ENCODE data around the gene DCP1B.

The DCP1B gene

GRCh38 chr12:1993871-1994371 lies 10.3 kb downstream of the DCP1B start:
- H3K4me1 ChIP-seq (ENCODE audit: control insufficient read depth, insufficient read depth, low read length) = peaks cover 22% of the 10 kb centered on the region
- peak overlapping the region; percentile 57 for H3K4me3 ChIP-seq (ENCODE audit: low read length)
- peaks cover 51% of the 10 kb centered on the region for H3K36me3 ChIP-seq (ENCODE audit: control insufficient read depth, insufficient read depth, low read length, severe bottlenecking)
- peak overlapping the region; percentile 58 for H3K9ac ChIP-seq (ENCODE audit: low read length)
- DNase-seq (ENCODE audit: low read depth) = peak; percentile 57
- no peaks in the 10 kb centered on the region for H3K9me3 ChIP-seq (ENCODE audit: control insufficient read depth, low read length)
- no peaks in the 10 kb centered on the region for H3K27me3 ChIP-seq (replicated peaks; ENCODE audit: control insufficient read depth, insufficient read depth, low read length)

GRCh38 chr12:1993341-1993740 lies 10.9 kb downstream of the DCP1B start:
- Histone ChIP-seq H3K9me3 (ENCODE audit: control insufficient read depth, low read length) (no peaks in the 10 kb centered on the region), H3K4me3 (ENCODE audit: low read length) (no peak overlapping the region), H3K4me1 (ENCODE audit: control insufficient read depth, insufficient read depth, low read length) (peaks cover 22% of the 10 kb centered on the region), H3K36me3 (ENCODE audit: control insufficient read depth, insufficient read depth, low read length, severe bottlenecking) (peaks cover 53% of the 10 kb centered on the region), H3K27me3 (replicated peaks; ENCODE audit: control insufficient read depth, insufficient read depth, low read length) (no peaks in the 10 kb centered on the region), H3K9ac (ENCODE audit: low read length) (no peak overlapping the region)
- peak; percentile 85 for DNase-seq (ENCODE audit: low read depth)

- DNase-seq (ENCODE audit: low read depth) = no peak
- Histone ChIP-seq H3K36me3 (ENCODE audit: control insufficient read depth, insufficient read depth, low read length, severe bottlenecking) (peaks cover 59% of the 10 kb centered on the region), H3K4me1 (ENCODE audit: control insufficient read depth, insufficient read depth, low read length) (peaks cover 22% of the 10 kb centered on the region)
These were observed 11.5 kb downstream of the DCP1B start for GRCh38 chr12:1992732-1993131.

DNA sequence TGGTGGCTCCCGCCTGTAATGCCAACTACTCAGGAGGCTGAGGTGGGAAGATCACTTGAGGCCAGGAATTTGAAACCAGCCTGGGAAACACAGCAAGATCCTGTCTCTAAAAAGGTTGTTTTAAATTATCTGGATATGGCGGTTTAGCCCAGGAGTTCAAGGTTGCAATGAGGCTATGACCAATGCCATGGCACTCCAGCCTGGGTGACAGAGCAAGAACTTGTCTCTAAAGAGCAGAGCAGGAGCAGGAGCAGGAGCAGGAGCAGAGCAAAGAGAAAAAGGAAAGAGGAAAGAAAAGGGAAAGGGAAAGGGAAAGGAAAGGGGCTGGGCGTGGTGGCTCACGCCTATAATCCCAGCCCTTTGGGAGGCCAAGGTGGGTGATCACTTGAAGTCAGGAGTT lies 15.1 kb downstream of the DCP1B start:
- peaks cover 14% of the 10 kb centered on the region for H3K4me1 ChIP-seq (ENCODE audit: control insufficient read depth, insufficient read depth, low read length)
- no peak for DNase-seq (ENCODE audit: low read depth)
- H3K36me3 ChIP-seq (ENCODE audit: control insufficient read depth, insufficient read depth, low read length, severe bottlenecking) = peaks cover 80% of the 10 kb centered on the region
- H3K27me3 ChIP-seq (replicated peaks; ENCODE audit: control insufficient read depth, insufficient read depth, low read length) = no peaks in the 10 kb centered on the region
- H3K9me3 ChIP-seq (ENCODE audit: control insufficient read depth, low read length) = peaks cover 29% of the 10 kb centered on the region
- H3K9ac ChIP-seq (ENCODE audit: low read length) = no peak overlapping the region
- no peak overlapping the region for H3K4me3 ChIP-seq (ENCODE audit: low read length)

More at GRCh38 chr12:1992732-1993131, 11.5 kb downstream of the DCP1B start:
- H3K4me3 ChIP-seq (ENCODE audit: low read length) = no peak overlapping the region
- no peak overlapping the region for H3K9ac ChIP-seq (ENCODE audit: low read length)
- H3K9me3 ChIP-seq (ENCODE audit: control insufficient read depth, low read length) = peaks cover 2% of the 10 kb centered on the region
- H3K27me3 ChIP-seq (replicated peaks; ENCODE audit: control insufficient read depth, insufficient read depth, low read length) = no peaks in the 10 kb centered on the region

- no peak for DNase-seq (ENCODE audit: low read depth)
- Histone ChIP-seq H3K4me1 (ENCODE audit: control insufficient read depth, insufficient read depth, low read length) (no peaks in the 10 kb centered on the region), H3K9me3 (ENCODE audit: control insufficient read depth, low read length) (peaks cover 40% of the 10 kb centered on the region), H3K4me3 (ENCODE audit: low read length) (peak overlapping the region; percentile 55), H3K9ac (ENCODE audit: low read length) (no peak overlapping the region), H3K27me3 (replicated peaks; ENCODE audit: control insufficient read depth, insufficient read depth, low read length) (no peaks in the 10 kb centered on the region), H3K36me3 (ENCODE audit: control insufficient read depth, insufficient read depth, low read length, severe bottlenecking) (peaks cover 58% of the 10 kb centered on the region)
These were observed 19.5 kb downstream of the DCP1B start for GRCh38 chr12:1984759-1985158.

- no peaks in the 10 kb centered on the region for H3K27me3 ChIP-seq (replicated peaks; ENCODE audit: control insufficient read depth, insufficient read depth, low read length)
- no peak overlapping the region for H3K9ac ChIP-seq (ENCODE audit: low read length)
- no peak for DNase-seq (ENCODE audit: low read depth)
- H3K9me3 ChIP-seq (ENCODE audit: control insufficient read depth, low read length) = peaks cover 23% of the 10 kb centered on the region
- no peak overlapping the region for H3K4me3 ChIP-seq (ENCODE audit: low read length)
- H3K4me1 ChIP-seq (ENCODE audit: control insufficient read depth, insufficient read depth, low read length) = peaks cover 34% of the 10 kb centered on the region
- H3K36me3 ChIP-seq (ENCODE audit: control insufficient read depth, insufficient read depth, low read length, severe bottlenecking) = peaks cover 17% of the 10 kb centered on the region
These were observed 24.0 kb downstream of the DCP1B start for GRCh38 chr12:1980282-1980681.

- Histone ChIP-seq H3K9ac (ENCODE audit: low read length) (no peak overlapping the region), H3K4me3 (ENCODE audit: low read length) (peak overlapping the region; percentile 12), H3K27me3 (replicated peaks; ENCODE audit: control insufficient read depth, insufficient read depth, low read length) (no peaks in the 10 kb centered on the region), H3K4me1 (ENCODE audit: control insufficient read depth, insufficient read depth, low read length) (peaks cover 50% of the 10 kb centered on the region), H3K9me3 (ENCODE audit: control insufficient read depth, low read length) (peaks cover 3% of the 10 kb centered on the region), H3K36me3 (ENCODE audit: control insufficient read depth, insufficient read depth, low read length, severe bottlenecking) (peaks cover under 1% of the 10 kb centered on the region)
- DNase-seq (ENCODE audit: low read depth) = peak; percentile 79
These were observed 26.0 kb downstream of the DCP1B start for GRCh38 chr12:1978078-1978862.

DNA sequence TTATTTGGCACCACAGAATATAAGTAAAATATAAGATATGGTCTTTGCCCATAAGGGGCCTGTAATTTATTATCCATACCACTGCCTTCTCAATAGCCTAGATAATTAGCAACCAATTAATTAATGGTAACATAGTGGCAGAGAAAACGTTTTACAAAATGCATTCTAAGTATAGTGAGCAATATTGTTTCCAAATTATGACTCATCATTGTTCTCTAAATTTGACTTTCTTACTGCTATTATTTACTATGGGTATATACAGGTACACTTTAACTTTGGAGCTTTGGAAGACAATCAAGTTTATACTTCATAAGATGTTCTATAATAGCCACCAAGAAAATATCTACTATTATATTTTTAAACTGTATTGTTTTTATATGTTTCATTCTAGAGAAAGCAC lies 26.7 kb downstream of the DCP1B start:
- Histone ChIP-seq H3K9me3 (ENCODE audit: control insufficient read depth, low read length) (no peaks in the 10 kb centered on the region), H3K9ac (ENCODE audit: low read length) (no peak overlapping the region), H3K36me3 (ENCODE audit: control insufficient read depth, insufficient read depth, low read length, severe bottlenecking) (no peaks in the 10 kb centered on the region), H3K4me1 (ENCODE audit: control insufficient read depth, insufficient read depth, low read length) (peaks cover 57% of the 10 kb centered on the region), H3K4me3 (ENCODE audit: low read length) (peak overlapping the region; percentile 12), H3K27me3 (replicated peaks; ENCODE audit: control insufficient read depth, insufficient read depth, low read length) (no peaks in the 10 kb centered on the region)
- DNase-seq (ENCODE audit: low read depth) = no peak

DNA sequence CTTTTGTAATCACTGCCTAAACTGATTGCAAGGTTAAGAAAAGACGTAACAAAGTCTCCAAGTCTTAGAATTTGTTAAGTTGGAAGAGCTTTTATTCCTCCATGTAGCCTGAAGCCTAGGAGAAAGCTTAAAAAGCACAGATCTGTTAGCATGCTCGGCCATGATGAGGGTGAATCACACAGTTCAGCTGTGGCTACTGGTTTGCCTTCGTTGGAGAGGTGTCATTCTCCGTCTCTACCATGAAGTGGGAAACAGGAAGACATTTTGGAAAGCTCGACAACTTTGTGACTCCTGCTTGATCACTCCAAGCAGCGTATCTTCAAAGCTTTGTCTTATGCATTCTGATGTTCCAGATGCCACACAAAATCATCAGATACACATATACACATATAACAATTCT lies 27.1 kb downstream of the DCP1B start:
- no peak overlapping the region for H3K4me3 ChIP-seq (ENCODE audit: low read length)
- no peaks in the 10 kb centered on the region for H3K36me3 ChIP-seq (ENCODE audit: control insufficient read depth, insufficient read depth, low read length, severe bottlenecking)
- H3K9ac ChIP-seq (ENCODE audit: low read length) = no peak overlapping the region
- no peak for DNase-seq (ENCODE audit: low read depth)
- no peaks in the 10 kb centered on the region for H3K9me3 ChIP-seq (ENCODE audit: control insufficient read depth, low read length)
- no peaks in the 10 kb centered on the region for H3K27me3 ChIP-seq (replicated peaks; ENCODE audit: control insufficient read depth, insufficient read depth, low read length)
- H3K4me1 ChIP-seq (ENCODE audit: control insufficient read depth, insufficient read depth, low read length) = peaks cover 62% of the 10 kb centered on the region

DNA sequence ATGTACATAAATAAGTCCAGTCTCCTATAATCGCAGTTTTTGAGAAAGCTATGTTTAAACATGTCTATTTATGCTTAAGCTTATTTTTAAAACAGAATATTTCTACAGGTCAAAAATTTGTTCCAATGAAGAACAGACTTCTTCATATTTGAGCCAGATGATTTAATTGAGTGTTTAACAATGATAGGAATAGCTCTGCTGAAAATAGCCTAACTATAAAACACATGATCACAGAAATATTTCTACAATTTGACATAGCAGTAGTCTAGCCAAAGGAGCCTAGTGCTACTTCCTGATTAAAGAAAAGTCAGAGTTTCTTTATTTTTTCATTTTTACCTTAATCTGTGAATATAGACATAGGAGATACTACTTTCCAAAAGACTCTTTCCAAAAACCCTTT lies 29.4 kb downstream of the DCP1B start:
- H3K9me3 ChIP-seq (ENCODE audit: control insufficient read depth, low read length) = no peaks in the 10 kb centered on the region
- H3K4me1 ChIP-seq (ENCODE audit: control insufficient read depth, insufficient read depth, low read length) = peaks cover 84% of the 10 kb centered on the region
- no peaks in the 10 kb centered on the region for H3K27me3 ChIP-seq (replicated peaks; ENCODE audit: control insufficient read depth, insufficient read depth, low read length)
- H3K4me3 ChIP-seq (ENCODE audit: low read length) = no peak overlapping the region
- no peaks in the 10 kb centered on the region for H3K36me3 ChIP-seq (ENCODE audit: control insufficient read depth, insufficient read depth, low read length, severe bottlenecking)
- DNase-seq (ENCODE audit: low read depth) = peak; percentile 12
- no peak overlapping the region for H3K9ac ChIP-seq (ENCODE audit: low read length)

GRCh38 chr12:1972856-1973317 lies 31.4 kb downstream of the DCP1B start:
- Histone ChIP-seq H3K36me3 (ENCODE audit: control insufficient read depth, insufficient read depth, low read length, severe bottlenecking) (no peaks in the 10 kb centered on the region), H3K27me3 (replicated peaks; ENCODE audit: control insufficient read depth, insufficient read depth, low read length) (no peaks in the 10 kb centered on the region), H3K9me3 (ENCODE audit: control insufficient read depth, low read length) (no peaks in the 10 kb centered on the region), H3K9ac (ENCODE audit: low read length) (peak overlapping the region; percentile 73), H3K4me1 (ENCODE audit: control insufficient read depth, insufficient read depth, low read length) (peaks cover 75% of the 10 kb centered on the region), H3K4me3 (ENCODE audit: low read length) (peak overlapping the region; percentile 68)
- DNase-seq (ENCODE audit: low read depth) = peak; percentile 32
